Nasal cavity respiratory epithelium epithelial cell of viscerocranial mucosa (primary cell): ENCODE measurements around the gene LYZL1. TPM values are rescaled to one million over a fixed set of nuclear protein-coding genes. Genes with fewer than 3 reads are reported as not detected.

Experiments
- total RNA-seq: library from RNA; depleted of rRNA; stranded (reverse); fragments of >200 nt; gene quantifications from 2 replicates; pipeline ENCODE4 v1.2.3, GENCODE V29; 2014

LYZL1 gene
- total RNA-seq = not detected in 2 replicates

DNA sequence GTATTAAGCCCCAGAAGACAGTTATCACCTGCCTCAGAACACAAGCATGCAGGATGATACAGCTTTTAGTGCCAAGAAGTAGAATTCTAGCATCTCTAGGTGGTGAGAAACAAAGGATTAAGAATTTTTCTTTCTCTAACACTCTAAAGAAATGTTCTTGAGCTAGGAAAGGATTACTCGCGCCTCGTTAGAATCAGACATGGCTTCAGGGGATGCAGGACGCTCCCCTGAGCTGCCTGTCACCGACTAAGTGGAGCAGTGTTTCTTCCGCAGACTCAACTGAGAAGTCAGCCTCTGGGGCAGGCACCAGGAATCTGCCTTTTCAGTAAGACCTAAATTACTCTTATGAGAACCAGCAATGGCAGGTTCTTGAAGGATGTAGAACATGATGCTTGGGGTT is at the start of gene LYZL1:
Gene LYZL1 (plus strand): TSS at position 165 of the 400 bp plus-strand sequence. CDS start 2,798 bp downstream, outside the sequence.

